H9 (cell line): ENCODE measurements around the gene SCO2. TPM values are rescaled to one million over a fixed set of nuclear protein-coding genes. Genes with fewer than 3 reads are reported as not detected.

ENCODE experiments used
- DNase-seq: peaks from one replicate; pipeline ENCODE4 v3.0.0-alpha.2; 2017
- H2AFZ ChIP-seq: one replicate; pipeline ENCODE4 v1.6.1; 2013; ENCODE audit warnings: mild to moderate bottlenecking, low read length, control low read depth, moderate library complexity
- H2AK5ac ChIP-seq: 2 replicates; pipeline ENCODE4 v1.6.1; 2013; ENCODE audit warnings: low read length, control low read depth, mixed read lengths; ENCODE audit not compliant: insufficient read length
- H2BK120ac ChIP-seq: one replicate; pipeline ENCODE4 v1.6.1; 2013; ENCODE audit warnings: low read depth, mild to moderate bottlenecking, low read length, control low read depth, inconsistent platforms; ENCODE audit not compliant: poor library complexity, severe bottlenecking
- H2BK12ac ChIP-seq: 2 replicates; pipeline ENCODE4 v1.6.1; 2013; ENCODE audit warnings: low read length, control low read depth, mixed read lengths, low read depth; ENCODE audit not compliant: insufficient read length
- H2BK15ac ChIP-seq: 2 replicates; pipeline ENCODE4 v1.6.1; 2013; ENCODE audit warnings: low read depth, low read length, control low read depth
- H2BK20ac ChIP-seq: one replicate; pipeline ENCODE4 v1.6.1; 2013; ENCODE audit warnings: low read depth, mild to moderate bottlenecking, low read length, control low read depth, inconsistent platforms; ENCODE audit not compliant: poor library complexity, severe bottlenecking
- H2BK5ac ChIP-seq: 2 replicates; pipeline ENCODE4 v1.6.1; 2013; ENCODE audit warnings: low read length, control low read depth, mixed read lengths; ENCODE audit not compliant: insufficient read length
- H3K14ac ChIP-seq: 2 replicates; pipeline ENCODE4 v1.6.1; 2013; ENCODE audit warnings: low read length, control low read depth; ENCODE audit not compliant: insufficient read depth
- H3K18ac ChIP-seq: 2 replicates; pipeline ENCODE4 v1.6.1; 2013; ENCODE audit warnings: low read depth, mild to moderate bottlenecking, mixed read lengths, low read length, control low read depth; ENCODE audit not compliant: insufficient read length
- H3K23ac ChIP-seq: 2 replicates; pipeline ENCODE4 v1.6.1; 2013; ENCODE audit warnings: low read length, control low read depth, mixed read lengths, low read depth; ENCODE audit not compliant: insufficient read length
- H3K23me2 ChIP-seq: 2 replicates; pipeline ENCODE4 v1.6.1; 2013; ENCODE audit warnings: low read depth, mild to moderate bottlenecking, mixed read lengths, low read length, control low read depth; ENCODE audit not compliant: insufficient read length, poor library complexity, severe bottlenecking
- H3K27ac ChIP-seq: 2 replicates; pipeline ENCODE4 v1.5.1; 2013; ENCODE audit warnings: low read length, control low read depth, mixed read lengths, low read depth; ENCODE audit not compliant: insufficient read length
- H3K27me3 ChIP-seq: 2 replicates; pipeline ENCODE4 v1.6.1; 2013; ENCODE audit warnings: low read length, control low read depth, inconsistent platforms; ENCODE audit not compliant: insufficient read depth
- H3K4ac ChIP-seq: 2 replicates; pipeline ENCODE4 v1.6.1; 2013; ENCODE audit warnings: low read depth, mild to moderate bottlenecking, control low read depth, inconsistent platforms, low read length, moderate library complexity
- H3K4me1 ChIP-seq: 2 replicates; pipeline ENCODE4 v1.6.1; 2013; ENCODE audit warnings: low read length, control low read depth, inconsistent platforms; ENCODE audit not compliant: insufficient read depth
- H3K4me2 ChIP-seq: 2 replicates; pipeline ENCODE4 v1.6.1; 2013; ENCODE audit warnings: low read length, control low read depth, mixed read lengths; ENCODE audit not compliant: insufficient read length, insufficient read depth
- H3K56ac ChIP-seq: 2 replicates; pipeline ENCODE4 v1.6.1; 2013; ENCODE audit warnings: low read depth, mild to moderate bottlenecking, mixed read lengths, low read length, control low read depth; ENCODE audit not compliant: insufficient read length
- H3K79me1 ChIP-seq: 2 replicates; pipeline ENCODE4 v1.6.1; 2013; ENCODE audit warnings: low read depth, mild to moderate bottlenecking, moderate library complexity, low read length, control low read depth, inconsistent platforms; ENCODE audit not compliant: insufficient read depth, poor library complexity, severe bottlenecking
- H3K79me2 ChIP-seq: 2 replicates; pipeline ENCODE4 v1.6.1; 2013; ENCODE audit warnings: low read length, control low read depth, inconsistent platforms; ENCODE audit not compliant: insufficient read depth
- H3K9ac ChIP-seq: 2 replicates; pipeline ENCODE4 v1.6.1; 2013; ENCODE audit warnings: low read length, control low read depth, mixed read lengths; ENCODE audit not compliant: insufficient read length; ENCODE audit errors: extremely low read depth
- H3K9me3 ChIP-seq: one replicate; pipeline ENCODE4 v1.6.1; 2013; ENCODE audit warnings: low read depth, low read length, inconsistent platforms; ENCODE audit not compliant: control insufficient read depth
- H3T11ph ChIP-seq: one replicate; pipeline ENCODE4 v1.6.1; 2013; ENCODE audit warnings: mild to moderate bottlenecking, low read length, control low read depth, inconsistent platforms
- H4K20me1 ChIP-seq: one replicate; pipeline ENCODE4 v1.6.1; 2013; ENCODE audit not compliant: control insufficient read depth, insufficient read length, insufficient read depth
- H4K5ac ChIP-seq: 2 replicates; pipeline ENCODE4 v1.6.1; 2013; ENCODE audit warnings: low read depth, mild to moderate bottlenecking, mixed read lengths, low read length, control low read depth; ENCODE audit not compliant: insufficient read length
- H4K8ac ChIP-seq: replicated peaks from 2 replicates; pipeline ENCODE4 v1.6.1; 2013; ENCODE audit warnings: low read length, control low read depth, mixed read lengths, low read depth; ENCODE audit not compliant: insufficient read length
- H4K91ac ChIP-seq: 2 replicates; pipeline ENCODE4 v1.6.1; 2013; ENCODE audit warnings: low read depth, mild to moderate bottlenecking, moderate library complexity, mixed read lengths, low read length, control low read depth; ENCODE audit not compliant: insufficient read length
- H3K27ac Mint-ChIP-seq, 3 experiments: 2 replicates in 2 of 3; 3 replicates in 1 of 3; pipeline ENCODE4 v1.8.0; 2020 to 2021; ENCODE audit warnings: mixed read lengths in 3 of 3, mild to moderate bottlenecking in 1 of 3, moderate library complexity in 1 of 3
- H3K27me3 Mint-ChIP-seq: 2 replicates; pipeline ENCODE4 v1.8.0; 2021; ENCODE audit warnings: low read depth, mild to moderate bottlenecking, moderate library complexity, mixed read lengths
- H3K36me3 Mint-ChIP-seq, 3 experiments: 2 replicates in 2 of 3; 3 replicates in 1 of 3; pipeline ENCODE4 v1.8.0; 2020 to 2021; ENCODE audit warnings: low read depth in 3 of 3, mixed read lengths in 3 of 3; ENCODE audit not compliant: insufficient read depth in 1 of 3
- H3K4me1 Mint-ChIP-seq, 2 experiments: 2 replicates each; pipeline ENCODE4 v1.8.0; 2020; ENCODE audit warnings: mixed read lengths in 2 of 2
- H3K4me3 Mint-ChIP-seq, 2 experiments: 2 replicates in 1 of 2; 3 replicates in 1 of 2; pipeline ENCODE4 v1.8.0; 2020 to 2021; ENCODE audit warnings: mild to moderate bottlenecking in 2 of 2, mixed read lengths in 2 of 2, moderate library complexity in 1 of 2
- H3K9me3 Mint-ChIP-seq, 2 experiments: 2 replicates in 1 of 2; 3 replicates in 1 of 2; pipeline ENCODE4 v1.8.0; 2020; ENCODE audit warnings: mild to moderate bottlenecking in 2 of 2, mixed read lengths in 2 of 2, moderate library complexity in 1 of 2
- CTCF ChIP-seq: fragments of 200-600 bp; sonication (generic); conservative IDR thresholded peaks from 3 replicates; pipeline ENCODE4 v1.8.0; 2021; ENCODE audit warnings: antibody characterized with exemption, mild to moderate bottlenecking
- WGBS: extraction: QIAGEN DNeasy Blood & Tissue Kit; methylation state at CpG from one replicate; pipeline ENCODE4 v1.1.7; 2013; ENCODE audit warnings: missing lambda C conversion rate, low lambda C conversion rate, mixed read lengths; ENCODE audit not compliant: insufficient read length; ENCODE audit errors: extremely low coverage; 5-methylcytosine and 5-hydroxymethylcytosine counted together
- total RNA-seq: library from RNA; stranded (reverse); gene quantifications from 2 replicates; pipeline ENCODE4 v1.2.1, GENCODE V29; 2021

The SCO2 gene
- total RNA-seq, 1 experiment from 2014 or later, result 3.3 TPM

- Histone ChIP-seq H3K23me2 (no peaks in the 10 kb centered on the region), H4K8ac (no peak overlapping the region), H3K79me2 (no peaks in the 10 kb centered on the region), H3K14ac (no peak overlapping the region), H4K5ac (no peak overlapping the region), H3K56ac (no peak overlapping the region), H2AFZ (no peak overlapping the region), H2BK12ac (no peak overlapping the region), H3T11ph (no peak overlapping the region), H2BK20ac (no peak overlapping the region), H3K9ac (no peak overlapping the region), H2BK15ac (no peak overlapping the region), H2BK5ac (no peak overlapping the region), H3K27me3 (no peaks in the 10 kb centered on the region), H3K27ac (no peak overlapping the region), H3K4me1 (no peaks in the 10 kb centered on the region), H3K18ac (no peak overlapping the region), H2AK5ac (no peak overlapping the region), H3K23ac (no peak overlapping the region), H4K91ac (no peak overlapping the region), H2BK120ac (no peak overlapping the region), H4K20me1 (no peaks in the 10 kb centered on the region), H3K4me2 (no peak overlapping the region), H3K79me1 (no peaks in the 10 kb centered on the region), H3K9me3 (no peaks in the 10 kb centered on the region), H3K4ac (no peak overlapping the region)
- Mint-ChIP-seq H3K4me1 (peaks cover 3 to 6% of the 10 kb centered on the region in 2 experiments; a peak in 2 of 4 replicates), H3K4me3 (no peak overlapping the region), H3K9me3 (peaks cover 0 to 3% of the 10 kb centered on the region in 2 experiments; a peak in 1 of 5 replicates), H3K36me3 (peaks cover 0 to 2% (median 0%) of the 10 kb centered on the region in 3 experiments; a peak in 1 of 7 replicates), H3K27me3 (peaks cover 9% of the 10 kb centered on the region), H3K27ac (no peak overlapping the region)
- DNase-seq, result peak; percentile 25
- WGBS, result no CpG with 5 or more reads among the region's 31 CpGs
- no peak for TF ChIP-seq CTCF
These were observed 35.8 kb downstream of the SCO2 start for GRCh38 chr22:50489363-50490243.
